Body of pancreas (tissue), 4 donors: Measurements from ENCODE around the gene INPP5D.

Experiments used
- CTCF ChIP-seq, 7 experiments: fragments of 450-650 bp in 4 of 7; fragments of 200-600 bp in 3 of 7; sonication (generic) in 3 of 7; IDR thresholded peaks; one replicate each; pipeline ENCODE4 v1.5.1; 2016 to 2019; ENCODE audit warnings: antibody characterized with exemption in 7 of 7
- POLR2A ChIP-seq, 3 donors: fragments of 450-650 bp; IDR thresholded peaks; one replicate each; pipeline ENCODE4 v1.6.1; 2016; ENCODE audit warnings: antibody characterized with exemption in 3 of 3, mild to moderate bottlenecking in 2 of 3

GRCh38 chr2:233233618-233234230 lies 173.6 kb downstream of the INPP5D start:
- no peak for TF ChIP-seq POLR2A (IDR thresholded peaks at IDR 0.05)
- TF ChIP-seq CTCF (IDR thresholded peaks at IDR 0.05) = no peak
